Measurements from ENCODE around the gene PODXL2.
"Not testable (repeated sequence)": the region's sequence is repeated elsewhere in the genome, so short reads cannot be mapped to it uniquely, and the experiment has no call there.

DNA sequence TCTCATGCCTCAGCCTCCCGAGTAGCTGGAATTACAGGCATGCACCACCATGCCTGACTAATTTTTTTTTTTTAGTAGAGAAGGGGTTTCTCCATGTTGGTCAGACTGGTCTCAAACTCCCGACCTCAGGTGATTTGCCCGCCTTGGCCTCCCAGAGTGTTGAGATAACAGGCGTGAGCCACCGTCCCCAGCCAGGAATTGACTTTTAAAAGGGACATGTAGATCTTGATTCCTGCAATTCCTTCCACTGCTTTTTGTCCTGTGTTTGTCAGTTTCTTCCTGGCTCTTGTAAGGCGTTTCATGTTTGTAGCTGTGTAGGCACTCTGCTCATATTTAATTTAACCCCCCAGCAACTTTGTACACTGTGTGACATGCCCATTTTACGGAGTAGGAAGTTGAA, 23.4 kb upstream of the PODXL2 start:
- TF ChIP-seq, protein P1, sequence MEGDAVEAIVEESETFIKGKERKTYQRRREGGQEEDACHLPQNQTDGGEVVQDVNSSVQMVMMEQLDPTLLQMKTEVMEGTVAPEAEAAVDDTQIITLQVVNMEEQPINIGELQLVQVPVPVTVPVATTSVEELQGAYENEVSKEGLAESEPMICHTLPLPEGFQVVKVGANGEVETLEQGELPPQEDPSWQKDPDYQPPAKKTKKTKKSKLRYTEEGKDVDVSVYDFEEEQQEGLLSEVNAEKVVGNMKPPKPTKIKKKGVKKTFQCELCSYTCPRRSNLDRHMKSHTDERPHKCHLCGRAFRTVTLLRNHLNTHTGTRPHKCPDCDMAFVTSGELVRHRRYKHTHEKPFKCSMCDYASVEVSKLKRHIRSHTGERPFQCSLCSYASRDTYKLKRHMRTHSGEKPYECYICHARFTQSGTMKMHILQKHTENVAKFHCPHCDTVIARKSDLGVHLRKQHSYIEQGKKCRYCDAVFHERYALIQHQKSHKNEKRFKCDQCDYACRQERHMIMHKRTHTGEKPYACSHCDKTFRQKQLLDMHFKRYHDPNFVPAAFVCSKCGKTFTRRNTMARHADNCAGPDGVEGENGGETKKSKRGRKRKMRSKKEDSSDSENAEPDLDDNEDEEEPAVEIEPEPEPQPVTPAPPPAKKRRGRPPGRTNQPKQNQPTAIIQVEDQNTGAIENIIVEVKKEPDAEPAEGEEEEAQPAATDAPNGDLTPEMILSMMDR (IDR thresholded peaks at IDR 0.05; ENCODE audit: borderline replicate concordance, extremely low read depth, low read length, poor library complexity, severe bottlenecking), result not testable (repeated sequence)
- TF ChIP-seq EZH2 (IDR thresholded peaks at IDR 0.05; ENCODE audit: borderline replicate concordance, low read depth, low read length, severe bottlenecking), result not testable (repeated sequence)

Measured in DND-41 (cell line).